Dendritic cell treated with granulocyte-macrophage colony-stimulating factor and Interleukin-4, amounts not matched to agents 40 ng/mL and 50 ng/mL, for 4 days (primary cell): ENCODE measurements around the gene ZC3H8.
"Not testable (repeated sequence)": the region's sequence is repeated elsewhere in the genome, so short reads cannot be mapped to it uniquely, and the experiment has no call there.

Experiments
- H3K27ac Mint-ChIP-seq: one replicate; pipeline ENCODE4 v1.8.0; 2022; ENCODE audit warnings: mild to moderate bottlenecking, mixed read lengths
- H3K27me3 Mint-ChIP-seq: one replicate; pipeline ENCODE4 v1.8.0; 2022; ENCODE audit warnings: mild to moderate bottlenecking, mixed read lengths
- H3K36me3 Mint-ChIP-seq: one replicate; pipeline ENCODE4 v1.8.0; 2022; ENCODE audit warnings: low read depth, mixed read lengths
- H3K4me1 Mint-ChIP-seq: one replicate; pipeline ENCODE4 v1.8.0; 2022; ENCODE audit warnings: low read depth, mixed read lengths
- H3K4me3 Mint-ChIP-seq: one replicate; pipeline ENCODE4 v1.8.0; 2022; ENCODE audit warnings: mild to moderate bottlenecking, moderate library complexity, mixed read lengths
- H3K9me3 Mint-ChIP-seq: one replicate; pipeline ENCODE4 v1.8.0; 2022; ENCODE audit warnings: mixed read lengths
- intact Hi-C: fragments of 100-400 bp; cut with micrococcal nuclease; formaldehyde crosslinking; loops from one replicate; pipeline ENCODE4 v1.15.0; 2022

The ZC3H8 gene

DNA sequence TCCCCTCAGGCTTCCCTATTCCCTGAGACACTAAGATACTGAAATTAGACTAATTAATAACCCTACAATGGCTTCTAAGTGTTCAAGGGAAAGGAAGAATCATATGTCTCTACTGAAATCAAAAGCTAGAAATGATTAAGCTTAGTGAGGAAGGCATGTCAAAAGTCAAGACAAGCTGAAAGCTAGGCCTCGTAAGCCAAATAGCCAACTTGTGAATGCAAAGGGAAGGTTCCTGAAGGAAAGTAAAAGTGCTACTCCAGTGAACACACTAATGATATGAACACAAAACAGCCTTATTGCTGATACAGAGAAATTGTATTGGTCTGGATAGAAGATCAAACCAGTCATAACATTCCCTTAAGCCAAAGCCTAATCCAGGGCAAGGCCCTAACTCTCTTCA lies 10.0 kb downstream of the ZC3H8 start:
- H3K27me3 Mint-ChIP-seq, result no peaks in the 10 kb centered on the region
- H3K36me3 Mint-ChIP-seq, result peaks cover 43% of the 10 kb centered on the region
- no peak overlapping the region for H3K4me3 Mint-ChIP-seq
- intact Hi-C loops, result no loop called here
- no peak overlapping the region for H3K27ac Mint-ChIP-seq
- no peaks in the 10 kb centered on the region for H3K4me1 Mint-ChIP-seq
- H3K9me3 Mint-ChIP-seq, result no peaks in the 10 kb centered on the region

DNA sequence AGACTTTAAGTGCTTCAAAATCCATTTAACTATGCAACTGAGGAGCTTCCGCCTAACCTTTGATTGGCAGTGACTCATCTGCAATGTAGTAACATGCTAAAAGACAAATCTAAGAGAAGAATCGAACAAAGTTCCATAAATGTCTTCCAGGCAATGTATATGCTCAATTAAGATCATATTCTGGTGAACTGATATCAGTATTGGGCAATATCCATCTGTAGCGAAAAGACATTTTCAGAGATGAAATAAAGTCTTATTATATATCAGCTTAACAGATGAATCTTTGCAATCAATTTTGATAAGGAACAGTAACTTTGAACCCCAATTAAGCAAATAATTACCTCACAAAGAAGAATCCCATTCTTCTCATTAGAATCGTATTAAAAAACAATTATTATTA lies 11.6 kb downstream of the ZC3H8 start:
- Mint-ChIP-seq H3K27me3 (no peaks in the 10 kb centered on the region), H3K9me3 (no peaks in the 10 kb centered on the region), H3K4me3 (no peak overlapping the region), H3K36me3 (peaks cover 32% of the 10 kb centered on the region), H3K27ac (no peak overlapping the region), H3K4me1 (no peaks in the 10 kb centered on the region)
- intact Hi-C loops, result no loop called here

GRCh38 chr2:112242384-112242783 lies 12.5 kb downstream of the ZC3H8 start:
- no peak overlapping the region for H3K4me3 Mint-ChIP-seq
- H3K27me3 Mint-ChIP-seq, result no peaks in the 10 kb centered on the region
- intact Hi-C loops, result no loop called here
- H3K36me3 Mint-ChIP-seq, result peaks cover 30% of the 10 kb centered on the region
- no peaks in the 10 kb centered on the region for H3K4me1 Mint-ChIP-seq
- no peak overlapping the region for H3K27ac Mint-ChIP-seq
- no peaks in the 10 kb centered on the region for H3K9me3 Mint-ChIP-seq

DNA sequence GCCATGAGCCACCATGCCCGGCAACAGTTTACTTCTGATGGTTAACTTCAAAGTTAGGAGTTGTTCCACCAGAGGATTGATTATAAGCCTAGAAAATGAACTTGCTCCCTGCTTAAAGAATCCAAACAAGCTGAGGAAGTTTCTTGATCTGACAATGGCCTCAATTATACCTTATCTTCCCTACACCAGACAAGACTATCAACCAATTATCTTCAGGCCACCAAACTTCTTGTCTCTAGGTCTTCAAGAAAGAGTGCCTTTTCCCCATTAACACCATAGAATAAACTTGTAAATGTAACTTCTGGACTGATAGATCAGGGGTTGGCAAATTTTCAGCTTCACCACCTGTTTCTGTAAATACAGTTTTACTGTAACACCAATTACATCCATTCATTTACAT lies 15.0 kb downstream of the ZC3H8 start:
- H3K4me1 Mint-ChIP-seq, result no peaks in the 10 kb centered on the region
- no peak overlapping the region for H3K4me3 Mint-ChIP-seq
- H3K36me3 Mint-ChIP-seq, result peaks cover 35% of the 10 kb centered on the region
- intact Hi-C loops, result no loop called here
- H3K27me3 Mint-ChIP-seq, result no peaks in the 10 kb centered on the region
- H3K27ac Mint-ChIP-seq, result no peak overlapping the region
- H3K9me3 Mint-ChIP-seq, result no peaks in the 10 kb centered on the region

DNA sequence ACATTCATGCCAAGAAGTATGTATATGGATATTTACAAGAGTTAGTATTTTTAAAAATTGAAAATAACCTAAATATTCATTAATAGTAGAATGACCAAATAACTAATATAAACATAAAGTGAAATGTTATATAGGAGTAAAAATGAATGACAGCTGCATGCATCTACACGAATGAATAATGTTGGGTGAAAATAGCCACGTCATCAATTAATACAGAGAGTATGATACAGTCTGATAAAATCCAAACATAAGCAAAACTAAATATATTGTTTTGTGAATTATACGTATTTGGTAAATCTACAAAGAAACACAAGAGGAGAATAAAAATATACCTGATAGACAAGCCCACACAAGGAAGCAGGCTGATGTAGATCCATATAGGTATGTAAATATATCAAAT lies 24.5 kb downstream of the ZC3H8 start:
- intact Hi-C loops, result no loop called here
- no peaks in the 10 kb centered on the region for H3K9me3 Mint-ChIP-seq
- no peak overlapping the region for H3K4me3 Mint-ChIP-seq
- H3K27ac Mint-ChIP-seq, result no peak overlapping the region
- no peaks in the 10 kb centered on the region for H3K27me3 Mint-ChIP-seq
- peaks cover 38% of the 10 kb centered on the region for H3K36me3 Mint-ChIP-seq
- no peaks in the 10 kb centered on the region for H3K4me1 Mint-ChIP-seq

GRCh38 chr2:112229348-112229747 lies 25.5 kb downstream of the ZC3H8 start:
- Mint-ChIP-seq H3K36me3 (peaks cover 38% of the 10 kb centered on the region), H3K4me1 (peaks cover 5% of the 10 kb centered on the region), H3K4me3 (no peak overlapping the region), H3K9me3 (no peaks in the 10 kb centered on the region), H3K27me3 (no peaks in the 10 kb centered on the region), H3K27ac (no peak overlapping the region)
- intact Hi-C loops, result loop anchor here (10.0 kb wide), 1 partner anchor 105 kb away; no protein-coding TSS in a partner anchor

GRCh38 chr2:112220831-112221230 lies 34.0 kb downstream of the ZC3H8 start:
- Mint-ChIP-seq H3K4me1 (peaks cover 22% of the 10 kb centered on the region), H3K9me3 (peaks cover 25% of the 10 kb centered on the region), H3K27me3 (no peaks in the 10 kb centered on the region), H3K27ac (no peak overlapping the region), H3K4me3 (no peak overlapping the region), H3K36me3 (peaks cover 27% of the 10 kb centered on the region)
- intact Hi-C loops, result loop anchor here (10.0 kb wide), 1 partner anchor 96 kb away; no protein-coding TSS in a partner anchor

DNA sequence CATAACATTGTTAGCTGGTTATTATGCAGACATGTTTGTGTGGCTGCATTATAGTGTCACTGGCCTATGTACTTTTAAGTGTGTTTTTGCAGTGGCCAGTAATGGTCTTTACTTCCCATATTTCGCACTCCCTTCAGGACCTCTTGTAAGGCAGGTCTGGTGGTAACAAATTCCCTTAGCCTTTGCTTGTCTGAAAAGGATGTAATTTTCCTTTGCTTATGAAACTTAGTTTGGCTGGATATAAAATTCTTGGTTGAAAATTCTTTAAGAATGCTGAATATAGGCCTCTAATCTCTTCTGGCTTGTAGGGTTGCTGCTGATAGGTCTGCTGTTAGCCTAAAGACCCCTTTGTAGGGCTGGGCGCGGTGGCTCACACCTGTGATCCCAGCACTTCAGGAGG lies 34.7 kb downstream of the ZC3H8 start:
- Mint-ChIP-seq H3K4me1 (peaks cover 22% of the 10 kb centered on the region), H3K27me3 (no peaks in the 10 kb centered on the region), H3K36me3 (peaks cover 27% of the 10 kb centered on the region), H3K27ac (no peak overlapping the region), H3K4me3 (no peak overlapping the region), H3K9me3 (peaks cover 25% of the 10 kb centered on the region)
- intact Hi-C loops, result loop anchor here (10.0 kb wide), 1 partner anchor 95 kb away; no protein-coding TSS in a partner anchor

- H3K4me1 Mint-ChIP-seq, result peaks cover 15% of the 10 kb centered on the region
- H3K9me3 Mint-ChIP-seq, result peaks cover 25% of the 10 kb centered on the region
- H3K27me3 Mint-ChIP-seq, result no peaks in the 10 kb centered on the region
- H3K27ac Mint-ChIP-seq, result no peak overlapping the region
- intact Hi-C loops, result no loop called here
- H3K4me3 Mint-ChIP-seq, result no peak overlapping the region
- H3K36me3 Mint-ChIP-seq, result peaks cover 33% of the 10 kb centered on the region
Measured at GRCh38 chr2:112217854-112218253, 37.0 kb downstream of the ZC3H8 start.

GRCh38 chr2:112216167-112216566 lies 38.7 kb downstream of the ZC3H8 start:
- intact Hi-C loops, result no loop called here
- H3K4me3 Mint-ChIP-seq, result no peak overlapping the region
- no peak overlapping the region for H3K27ac Mint-ChIP-seq
- peaks cover 5% of the 10 kb centered on the region for H3K4me1 Mint-ChIP-seq
- H3K27me3 Mint-ChIP-seq, result no peaks in the 10 kb centered on the region
- peaks cover 26% of the 10 kb centered on the region for H3K36me3 Mint-ChIP-seq
- H3K9me3 Mint-ChIP-seq, result peaks cover 13% of the 10 kb centered on the region

DNA sequence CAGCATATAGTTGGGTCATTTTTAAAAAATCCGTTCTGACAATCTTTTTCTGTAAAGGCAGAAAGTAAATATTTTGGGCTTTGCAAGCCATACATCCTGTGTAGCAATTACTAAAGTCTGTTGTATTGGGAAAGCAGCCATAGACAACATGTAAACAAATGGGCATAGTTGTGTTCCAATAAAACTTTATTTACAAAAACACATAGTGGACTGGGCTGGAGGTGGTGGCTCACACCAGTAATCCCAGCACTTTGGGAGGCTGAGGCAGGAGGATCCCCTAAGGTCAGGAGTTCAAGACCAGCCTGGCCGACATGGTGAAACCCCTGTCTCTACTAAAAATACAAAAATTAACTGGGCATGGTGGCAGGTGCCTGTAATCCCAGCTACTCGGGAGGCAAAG lies 46.9 kb downstream of the ZC3H8 start:
- H3K27me3 Mint-ChIP-seq, H3K27ac Mint-ChIP-seq, H3K4me3 Mint-ChIP-seq, intact Hi-C loops, H3K4me1 Mint-ChIP-seq: not testable (repeated sequence)
- peaks cover 18% of the 10 kb centered on the region for H3K36me3 Mint-ChIP-seq
- H3K9me3 Mint-ChIP-seq, result peaks cover 28% of the 10 kb centered on the region

DNA sequence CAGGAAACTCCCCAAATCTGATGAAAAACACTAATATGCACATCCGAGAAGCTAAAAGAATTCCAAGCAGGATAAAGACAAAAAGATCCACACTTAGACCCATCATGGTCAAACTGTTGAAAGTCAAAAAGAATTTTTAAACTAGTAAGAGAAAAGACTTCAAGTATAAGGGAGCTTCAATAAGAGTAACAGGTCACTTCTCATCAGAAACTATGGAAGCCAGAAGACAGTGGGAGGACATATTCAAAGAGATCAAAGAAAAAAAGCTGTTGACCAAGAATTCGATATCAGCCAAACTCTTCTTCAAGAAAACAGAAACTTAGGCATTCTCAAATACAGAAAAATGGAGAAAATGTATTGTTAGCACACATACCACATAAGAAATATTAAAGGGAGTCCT lies 50.4 kb downstream of the ZC3H8 start:
- Mint-ChIP-seq H3K9me3 (peaks cover 45% of the 10 kb centered on the region), H3K27me3 (no peaks in the 10 kb centered on the region), H3K27ac (no peak overlapping the region), H3K4me1 (no peaks in the 10 kb centered on the region), H3K36me3 (peaks cover under 1% of the 10 kb centered on the region), H3K4me3 (no peak overlapping the region)
- intact Hi-C loops, result no loop called here

DNA sequence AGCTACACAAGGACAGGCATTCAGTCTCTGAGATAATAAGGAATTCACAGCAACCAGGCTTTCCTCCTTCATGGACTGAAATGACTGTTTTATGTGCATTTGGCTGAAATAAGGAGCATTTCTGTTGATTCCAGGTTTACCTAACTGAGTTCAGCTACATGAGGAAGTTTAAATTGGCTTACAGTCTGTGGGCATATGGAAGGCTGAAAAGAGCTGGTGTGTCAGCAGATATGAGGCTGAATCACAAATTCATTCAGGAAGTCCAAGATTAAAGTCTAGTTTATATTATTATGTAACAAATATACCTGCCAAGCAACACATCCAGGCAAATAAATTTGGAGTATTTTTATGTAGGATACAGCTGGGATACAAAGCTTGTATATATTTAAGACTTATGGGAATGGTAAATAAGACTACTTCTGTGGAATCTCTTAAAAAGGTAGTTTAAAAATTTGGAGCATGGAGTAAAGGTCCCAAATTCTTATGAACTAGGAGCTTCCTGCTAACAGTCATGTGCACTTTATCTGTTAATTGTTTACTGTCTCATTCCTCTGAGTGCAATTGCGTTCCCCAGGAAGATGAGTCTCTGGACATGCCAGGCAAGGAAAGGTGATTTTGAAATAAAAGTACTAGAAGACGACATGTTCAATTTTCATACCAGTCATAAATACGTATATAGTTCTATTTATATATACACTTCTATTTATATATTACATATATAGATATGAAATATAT lies 53.0 kb downstream of the ZC3H8 start:
- Mint-ChIP-seq H3K9me3 (peaks cover 49% of the 10 kb centered on the region), H3K4me1 (no peaks in the 10 kb centered on the region), H3K27ac (no peak overlapping the region), H3K36me3 (no peaks in the 10 kb centered on the region), H3K27me3 (no peaks in the 10 kb centered on the region), H3K4me3 (no peak overlapping the region)
- intact Hi-C loops, result no loop called here

GRCh38 chr2:112199188-112199587 lies 55.7 kb downstream of the ZC3H8 start:
- H3K36me3 Mint-ChIP-seq, result no peaks in the 10 kb centered on the region
- no peaks in the 10 kb centered on the region for H3K27me3 Mint-ChIP-seq
- no peaks in the 10 kb centered on the region for H3K4me1 Mint-ChIP-seq
- no peak overlapping the region for H3K27ac Mint-ChIP-seq
- intact Hi-C loops, result no loop called here
- peaks cover 34% of the 10 kb centered on the region for H3K9me3 Mint-ChIP-seq
- H3K4me3 Mint-ChIP-seq, result no peak overlapping the region

DNA sequence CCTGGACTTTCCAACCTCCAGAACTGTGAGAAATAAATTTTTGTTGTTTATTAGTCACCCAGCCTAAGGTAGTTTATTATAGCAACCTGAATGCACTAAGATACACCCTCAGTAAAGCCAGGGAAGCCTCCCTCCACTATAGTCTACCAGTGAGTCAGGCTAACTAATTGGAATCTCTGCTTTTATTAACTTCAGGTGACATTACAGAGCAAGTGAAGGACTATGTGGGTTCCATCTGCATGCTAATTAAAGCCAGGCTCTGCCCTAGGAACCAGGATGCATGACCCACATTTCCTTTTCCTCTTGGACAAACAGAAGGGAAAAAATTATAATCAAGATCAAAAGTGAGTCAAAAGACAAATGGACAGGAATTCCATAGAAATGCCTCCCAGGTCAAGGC lies 56.1 kb downstream of the ZC3H8 start:
- intact Hi-C loops, result no loop called here
- H3K27ac Mint-ChIP-seq, result no peak overlapping the region
- H3K27me3 Mint-ChIP-seq, result no peaks in the 10 kb centered on the region
- H3K4me3 Mint-ChIP-seq, result no peak overlapping the region
- H3K9me3 Mint-ChIP-seq, result peaks cover 30% of the 10 kb centered on the region
- no peaks in the 10 kb centered on the region for H3K36me3 Mint-ChIP-seq
- no peaks in the 10 kb centered on the region for H3K4me1 Mint-ChIP-seq
